VCaP (cell line): Measurements from ENCODE around the gene SHC2.
"Not testable (repeated sequence)": the region's sequence is repeated elsewhere in the genome, so short reads cannot be mapped to it uniquely, and the experiment has no call there.

Source experiments
- H3K27ac ChIP-seq: fragments of 450-650 bp; 2 replicates; pipeline ENCODE4 v1.5.1; 2017
- TF ChIP-seq, protein P1 (sequence below): fragments of 450-650 bp; conservative IDR thresholded peaks from 2 replicates; pipeline ENCODE4 v1.5.1; 2017; ENCODE audit warnings: mild to moderate bottlenecking, moderate library complexity

The SHC2 gene

DNA sequence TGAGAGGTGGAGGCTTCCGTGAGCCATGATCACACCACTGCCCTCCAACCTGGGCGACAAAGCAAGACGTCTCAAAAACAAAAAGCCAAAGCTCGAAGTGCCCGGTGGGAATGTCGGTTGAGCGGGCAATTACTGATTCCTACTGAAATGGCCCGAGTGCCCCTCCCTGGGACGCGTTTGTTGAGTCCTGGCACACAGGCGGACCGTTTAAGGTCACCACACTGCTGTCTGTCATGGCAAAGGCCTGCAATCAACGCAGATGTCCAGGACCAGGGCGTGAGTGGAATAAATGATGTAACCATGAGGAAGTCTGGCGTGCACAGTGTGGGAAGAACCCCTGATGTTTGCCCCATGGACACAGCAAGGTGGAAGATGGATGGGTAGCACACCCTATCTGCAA, 32.7 kb downstream of the SHC2 start:
- TF ChIP-seq, protein P1, sequence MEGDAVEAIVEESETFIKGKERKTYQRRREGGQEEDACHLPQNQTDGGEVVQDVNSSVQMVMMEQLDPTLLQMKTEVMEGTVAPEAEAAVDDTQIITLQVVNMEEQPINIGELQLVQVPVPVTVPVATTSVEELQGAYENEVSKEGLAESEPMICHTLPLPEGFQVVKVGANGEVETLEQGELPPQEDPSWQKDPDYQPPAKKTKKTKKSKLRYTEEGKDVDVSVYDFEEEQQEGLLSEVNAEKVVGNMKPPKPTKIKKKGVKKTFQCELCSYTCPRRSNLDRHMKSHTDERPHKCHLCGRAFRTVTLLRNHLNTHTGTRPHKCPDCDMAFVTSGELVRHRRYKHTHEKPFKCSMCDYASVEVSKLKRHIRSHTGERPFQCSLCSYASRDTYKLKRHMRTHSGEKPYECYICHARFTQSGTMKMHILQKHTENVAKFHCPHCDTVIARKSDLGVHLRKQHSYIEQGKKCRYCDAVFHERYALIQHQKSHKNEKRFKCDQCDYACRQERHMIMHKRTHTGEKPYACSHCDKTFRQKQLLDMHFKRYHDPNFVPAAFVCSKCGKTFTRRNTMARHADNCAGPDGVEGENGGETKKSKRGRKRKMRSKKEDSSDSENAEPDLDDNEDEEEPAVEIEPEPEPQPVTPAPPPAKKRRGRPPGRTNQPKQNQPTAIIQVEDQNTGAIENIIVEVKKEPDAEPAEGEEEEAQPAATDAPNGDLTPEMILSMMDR = no peak

DNA sequence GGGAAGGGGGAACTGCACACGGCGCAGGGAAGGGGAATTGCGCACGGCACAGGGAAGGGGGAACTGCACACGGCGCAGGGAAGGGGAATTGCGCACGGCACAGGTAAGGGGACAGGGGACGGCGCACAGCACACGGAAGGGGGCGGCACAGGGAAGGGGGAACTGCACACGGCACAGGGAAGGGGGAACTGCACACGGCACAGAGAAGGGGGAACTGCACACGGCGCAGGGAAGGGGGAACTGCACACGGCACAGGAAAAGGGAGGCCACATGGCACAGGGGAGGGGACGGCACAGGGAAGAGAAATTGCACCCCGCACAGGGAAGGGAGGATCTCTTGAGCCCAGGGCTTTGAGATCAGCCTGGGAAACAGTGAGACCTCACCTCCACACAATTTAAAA, 33.2 kb downstream of the SHC2 start:
- not testable (repeated sequence) for H3K27ac ChIP-seq

More for the DNA sequence above, 32.7 kb downstream of the SHC2 start:
- no peak overlapping the region for H3K27ac ChIP-seq

DNA sequence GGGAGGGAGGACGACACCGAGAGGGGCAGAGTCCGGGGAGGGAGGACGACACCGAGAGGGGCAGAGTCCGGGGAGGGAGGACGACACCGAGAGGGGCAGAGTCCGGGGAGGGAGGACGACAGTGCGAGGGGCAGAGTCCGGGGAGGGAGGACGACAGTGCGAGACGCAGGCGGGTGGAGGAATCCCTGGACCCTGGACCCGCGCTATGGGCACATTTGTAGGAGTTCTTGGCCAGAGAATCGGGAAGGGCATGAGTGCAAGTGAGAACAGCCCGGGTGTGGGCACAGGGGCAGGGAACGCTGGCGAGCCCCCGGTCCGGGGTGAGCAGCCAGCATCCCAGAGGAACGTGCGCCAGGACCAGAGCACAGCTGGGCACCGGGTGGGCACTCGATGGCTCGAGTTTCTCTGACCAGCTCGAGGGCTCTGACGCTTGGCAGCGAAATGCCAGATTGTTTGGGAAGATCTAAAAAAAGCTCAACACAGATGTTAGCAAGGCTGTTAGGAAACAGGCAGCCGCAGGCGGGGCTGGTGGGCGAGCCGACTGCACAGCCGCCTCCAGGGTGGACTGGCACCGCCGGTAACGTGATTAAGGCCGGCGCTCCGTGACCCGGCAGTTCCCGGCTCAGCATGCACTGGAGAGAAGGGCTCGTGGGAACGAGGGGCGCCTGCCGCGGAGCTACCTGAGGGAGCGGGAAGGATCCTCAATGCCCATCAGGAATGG, 33.9 kb downstream of the SHC2 start:
- no peak overlapping the region for H3K27ac ChIP-seq
- TF ChIP-seq, protein P1 = no peak

DNA sequence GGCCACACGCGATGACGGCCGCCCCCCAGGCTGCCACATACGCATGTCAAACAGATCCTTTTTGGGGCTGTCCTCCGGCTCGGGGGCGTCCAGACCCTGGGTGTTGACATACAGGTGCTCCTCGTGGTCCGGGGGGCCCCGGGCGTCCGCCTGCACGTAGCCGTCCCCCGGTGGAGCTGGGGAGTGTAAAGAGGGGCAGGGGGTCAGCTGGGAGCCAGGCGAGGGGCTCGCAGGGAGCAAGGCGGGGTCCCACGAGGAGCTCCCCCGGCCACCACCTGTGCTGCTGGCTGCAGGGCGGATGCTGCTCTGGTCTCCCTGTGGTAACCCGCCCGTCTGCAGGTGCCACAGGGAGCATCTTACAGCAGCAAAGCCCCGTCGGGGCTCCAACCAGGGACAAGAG, 35.8 kb downstream of the SHC2 start:
- TF ChIP-seq, protein P1 = no peak

GRCh38 chr19:424546-424945, 36.3 kb downstream of the SHC2 start:
- H3K27ac ChIP-seq = no peak overlapping the region
- TF ChIP-seq, protein P1 = no peak

More for the DNA sequence above, 35.8 kb downstream of the SHC2 start:
- no peak overlapping the region for H3K27ac ChIP-seq

GRCh38 chr19:423691-424466, 37.0 kb downstream of the SHC2 start:
- no peak overlapping the region for H3K27ac ChIP-seq
- TF ChIP-seq, protein P1 = no peak

DNA sequence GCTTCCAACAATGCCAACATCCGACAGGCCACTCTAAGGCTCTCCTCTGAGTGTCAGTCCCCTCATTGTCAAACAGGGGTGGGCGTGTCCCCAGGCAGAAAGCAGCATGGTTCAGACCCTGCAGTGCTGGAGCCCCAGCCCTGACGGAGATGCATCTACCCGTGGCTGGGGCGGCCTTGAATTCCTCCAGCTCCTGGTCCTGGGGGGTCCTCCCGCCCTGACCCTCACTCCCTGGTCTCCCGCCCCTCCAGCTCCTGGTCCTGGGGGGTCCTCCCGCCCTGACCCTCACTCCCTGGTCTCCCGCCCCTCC, 38.0 kb downstream of the SHC2 start:
- H3K27ac ChIP-seq = not testable (repeated sequence)

DNA sequence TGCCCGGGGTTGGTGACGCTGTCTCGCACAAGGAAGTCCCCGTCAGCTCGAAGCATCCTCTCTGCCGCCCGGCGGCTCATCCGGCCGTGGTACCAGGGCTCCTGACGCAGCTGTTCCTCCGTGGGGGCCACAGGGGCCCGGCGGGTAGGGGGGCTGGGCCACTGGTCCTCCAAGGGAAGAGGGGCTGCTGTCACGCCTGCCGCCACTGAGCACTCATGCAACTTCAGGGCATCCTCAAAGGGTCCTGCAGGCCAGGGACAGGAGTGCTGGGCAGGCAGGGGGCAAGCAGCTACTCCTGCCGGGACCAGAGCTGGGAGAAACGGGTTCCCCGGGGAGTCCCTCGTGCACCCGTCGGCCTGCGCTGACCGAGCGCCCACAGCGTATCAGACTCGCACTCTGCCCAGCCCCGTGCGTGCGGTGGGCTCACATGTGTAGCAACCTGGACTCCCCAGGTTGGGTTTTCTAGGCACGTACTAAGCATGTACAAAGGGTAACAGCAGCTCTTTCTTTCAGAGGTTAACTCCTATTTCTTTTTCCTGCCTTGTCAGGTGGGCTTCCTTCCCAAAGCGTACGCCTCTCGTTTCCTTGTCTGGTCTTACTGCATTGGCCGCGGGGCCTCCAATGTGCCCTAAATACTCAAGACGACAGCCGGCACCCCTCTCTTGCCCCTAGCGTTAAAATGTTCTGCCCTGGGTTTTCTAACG, 38.5 kb downstream of the SHC2 start:
- H3K27ac ChIP-seq = no peak overlapping the region
- TF ChIP-seq, protein P1 = no peak
